ENCODE results near the gene RASL11A.
"Not testable (repeated sequence)": the region's sequence is repeated elsewhere in the genome, so short reads cannot be mapped to it uniquely, and the experiment has no call there.

RASL11A gene

DNA sequence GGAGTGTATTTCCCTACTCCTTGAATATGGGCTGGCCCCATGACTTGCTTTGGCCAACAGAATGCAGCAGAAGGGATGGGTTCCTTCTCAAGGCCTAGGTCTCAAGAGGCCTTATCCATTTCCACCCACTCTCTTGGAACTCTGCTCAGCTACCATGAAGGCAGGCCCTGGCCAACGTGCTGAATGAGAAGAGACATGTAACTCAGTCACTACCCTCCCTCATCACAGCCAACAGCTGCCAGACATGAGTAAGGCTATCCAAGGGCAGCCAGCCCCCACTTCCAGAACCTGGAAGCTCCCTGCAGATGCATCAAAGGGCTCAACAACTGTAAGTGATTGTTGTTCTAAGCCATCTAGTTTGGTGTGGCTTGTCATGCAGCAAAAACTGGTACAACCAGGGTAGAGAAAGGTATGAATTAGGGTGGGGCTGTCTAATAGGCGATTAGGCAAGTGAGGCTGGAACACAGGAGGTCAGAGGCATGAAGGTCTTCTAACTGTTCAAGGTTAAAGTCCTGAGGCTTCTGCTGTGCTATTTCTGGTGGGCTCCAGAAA lies 1.4 kb upstream of the RASL11A start:
- DNase-seq (ENCODE audit: low spot score): no peak

GRCh38 chr13:27271570-27272096 lies 1.0 kb downstream of the RASL11A start:
- no peak for DNase-seq (ENCODE audit: low spot score)

DNA sequence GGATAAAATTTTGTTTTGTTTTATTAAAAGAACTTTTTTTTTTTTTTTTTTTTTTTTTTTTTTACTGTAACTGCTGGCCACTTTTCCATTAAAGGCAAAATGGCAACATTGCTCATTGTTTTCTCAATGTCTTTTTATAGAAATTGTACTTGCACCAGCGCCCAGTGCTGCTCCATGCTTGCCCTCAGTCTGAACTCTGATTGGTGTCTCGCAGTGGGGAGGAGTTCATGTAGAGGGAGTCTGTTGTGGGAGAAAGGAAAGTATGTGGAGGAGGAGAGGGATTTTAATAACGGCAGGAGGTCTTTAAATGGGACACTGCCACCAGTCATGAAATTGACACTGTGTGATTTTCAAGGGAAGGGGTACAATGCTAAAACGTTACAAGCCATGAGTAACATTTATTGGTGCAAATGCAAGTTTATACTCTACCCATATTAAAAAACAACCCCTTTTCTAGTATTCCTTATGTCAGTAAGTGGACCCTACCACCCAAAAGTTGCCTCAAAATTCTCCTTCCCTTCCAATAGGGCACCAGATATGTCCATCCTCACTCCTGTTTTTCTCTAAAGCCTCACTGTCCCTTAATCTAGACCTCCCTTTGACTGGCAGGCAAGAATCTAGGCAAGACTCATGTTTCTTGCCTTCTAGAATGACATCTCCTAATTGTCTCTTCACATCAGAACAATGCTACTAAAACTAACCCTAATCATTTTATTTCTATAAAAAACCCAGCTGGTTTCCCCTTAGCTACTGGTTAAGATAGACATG lies 3.2 kb downstream of the RASL11A start:
- DNase-seq (ENCODE audit: low spot score): no peak

DNA sequence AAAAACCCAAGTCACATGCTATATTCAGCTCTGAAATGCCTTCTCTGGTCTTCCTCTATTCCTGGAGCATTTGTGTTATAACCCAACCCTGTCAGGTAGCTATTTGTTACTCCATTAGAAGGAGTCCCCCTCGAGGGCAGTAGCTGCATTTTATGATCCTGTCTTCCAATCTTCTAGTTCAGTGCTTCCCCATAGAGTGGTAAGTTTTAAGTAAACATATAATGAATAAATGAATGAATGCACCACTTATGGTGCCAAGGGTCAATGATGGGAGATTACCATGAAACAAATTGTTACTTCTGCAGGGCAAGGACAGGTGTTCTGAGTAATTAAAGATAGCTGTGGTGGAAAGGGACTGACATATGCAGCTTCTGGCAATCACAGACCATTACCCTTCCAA lies 4.0 kb downstream of the RASL11A start:
- no peak for DNase-seq (ENCODE audit: low spot score)

DNA sequence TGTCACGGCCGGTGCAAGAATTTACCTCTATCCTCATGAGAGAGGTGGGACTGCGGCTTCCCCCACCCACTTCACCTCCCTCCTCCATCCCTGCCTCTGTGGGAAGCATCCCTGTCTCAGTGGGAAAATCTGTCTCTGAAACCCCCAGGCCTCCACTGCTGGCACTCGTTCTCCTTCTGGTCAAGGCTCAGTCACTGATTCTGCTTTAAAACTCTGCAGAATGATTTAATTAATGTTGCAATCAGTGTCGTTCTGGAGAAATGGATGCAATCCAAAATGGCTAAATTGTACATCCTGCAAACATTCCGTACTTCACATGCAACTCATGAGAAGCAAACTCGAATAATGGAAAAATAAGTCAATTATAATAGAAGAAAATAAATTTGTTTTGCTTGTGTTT lies 5.6 kb downstream of the RASL11A start:
- DNase-seq (ENCODE audit: low spot score): no peak

DNA sequence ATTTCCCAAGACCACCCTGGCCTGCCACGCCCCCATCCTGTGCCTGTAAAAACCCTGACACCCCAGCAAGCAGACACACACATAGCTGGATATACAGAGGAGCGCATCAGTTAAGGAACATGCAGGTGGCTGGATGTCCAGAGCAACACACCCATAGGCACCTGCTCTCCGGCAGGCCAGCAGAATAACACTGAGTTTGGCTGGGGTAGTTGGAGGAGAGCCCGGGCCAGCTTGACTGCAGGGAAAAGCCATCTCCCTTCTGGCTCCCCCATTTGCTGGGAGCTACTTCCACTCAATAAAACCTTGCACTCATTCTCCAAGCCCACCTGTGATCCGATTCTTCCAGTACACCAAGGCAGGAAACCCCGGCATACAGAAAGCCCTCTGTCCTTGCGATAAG lies 8.9 kb downstream of the RASL11A start:
- DNase-seq (ENCODE audit: low spot score): no peak

DNA sequence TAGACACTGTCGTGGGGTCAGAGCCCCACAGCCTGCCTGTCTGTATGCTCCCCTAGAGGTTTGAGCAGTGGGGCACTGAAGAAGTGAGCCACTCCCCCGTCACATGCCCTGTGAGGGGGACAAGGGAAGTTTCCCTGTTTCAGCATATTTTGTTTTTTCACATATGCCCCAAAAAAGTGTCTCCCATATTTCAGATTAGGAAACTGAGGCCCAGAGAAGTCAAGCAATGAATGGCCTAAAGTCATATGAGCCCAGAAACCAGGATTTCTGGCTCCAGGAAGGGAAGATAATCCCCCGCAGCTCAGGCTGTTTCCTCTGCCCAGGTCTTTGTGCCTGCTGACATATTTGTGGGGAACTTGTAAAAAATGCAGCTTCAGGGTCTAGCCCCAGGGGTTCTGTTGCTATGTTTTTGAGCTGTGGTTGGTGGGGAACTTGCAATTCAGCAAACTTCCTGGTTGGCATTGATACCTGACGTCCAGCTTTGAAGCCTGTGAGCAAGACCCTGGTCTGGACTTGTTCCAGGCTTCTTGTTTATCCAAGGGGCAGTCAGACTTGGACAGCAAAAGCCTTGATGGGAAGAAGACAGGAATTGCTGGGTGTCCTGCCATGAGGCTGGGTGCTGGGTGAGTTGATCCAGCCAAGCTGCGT lies 9.5 kb downstream of the RASL11A start:
- no peak for DNase-seq (ENCODE audit: low spot score)

- no peak for DNase-seq (ENCODE audit: low spot score)
Observed at GRCh38 chr13:27280841-27281240, 10.2 kb downstream of the RASL11A start.

GRCh38 chr13:27281420-27281819 lies 10.8 kb downstream of the RASL11A start:
- no peak for DNase-seq (ENCODE audit: low spot score)

GRCh38 chr13:27283906-27284493 lies 13.4 kb downstream of the RASL11A start:
- peak; percentile 54 for DNase-seq (ENCODE audit: low spot score)

- DNase-seq (ENCODE audit: low spot score): no peak
Observed at GRCh38 chr13:27288392-27288791, 17.8 kb downstream of the RASL11A start.

DNA sequence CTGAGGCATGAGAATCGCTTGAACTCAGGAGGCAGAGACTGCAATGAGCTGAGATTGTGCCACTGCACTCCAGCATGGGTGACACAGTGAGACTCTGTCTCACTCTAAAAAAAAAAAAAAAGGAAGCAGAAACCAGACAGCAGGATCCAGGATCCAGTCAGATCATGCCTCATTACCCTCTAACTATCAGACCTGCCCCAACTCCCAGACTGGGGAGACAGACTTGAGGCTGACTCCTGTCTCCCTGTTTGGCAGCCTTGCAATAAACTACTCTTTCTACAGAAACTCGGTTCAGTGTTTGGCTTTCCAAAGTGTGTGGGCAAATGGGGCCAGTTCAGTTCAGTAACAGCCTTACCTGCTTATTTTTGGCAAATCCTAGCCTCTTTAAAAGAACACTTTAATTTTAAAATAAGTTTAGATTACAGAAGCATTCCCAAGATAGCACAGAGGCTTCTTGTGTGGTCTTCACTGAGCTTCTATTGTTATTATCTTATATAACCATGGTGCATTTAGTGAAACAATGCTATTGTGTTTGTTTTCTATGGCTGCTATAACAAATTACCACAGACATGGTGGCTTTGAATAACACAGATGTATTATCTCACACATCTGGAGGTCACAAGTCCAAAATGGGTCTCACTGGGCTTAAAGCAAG lies 18.5 kb downstream of the RASL11A start:
- DNase-seq (ENCODE audit: low spot score): peak; percentile 50

DNA sequence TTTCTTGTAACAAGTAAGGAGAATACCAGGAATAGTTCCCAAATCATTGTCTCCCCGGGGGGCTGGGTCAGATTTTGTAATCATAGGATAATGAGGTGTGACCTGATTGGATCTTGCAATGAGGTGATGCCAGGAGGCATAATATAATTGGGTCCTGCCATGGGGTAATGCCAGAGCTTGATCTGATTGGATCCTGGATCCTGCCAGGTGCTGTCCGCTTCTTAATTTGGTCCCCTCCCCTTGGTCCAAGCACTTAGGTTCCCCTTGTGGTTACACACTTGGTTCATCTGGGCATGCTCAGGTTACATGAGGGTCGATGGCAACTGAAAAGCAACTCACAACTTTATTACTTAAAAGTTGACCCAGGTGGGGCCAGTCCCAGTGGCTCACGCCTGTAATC lies 20.1 kb downstream of the RASL11A start:
- DNase-seq (ENCODE audit: low spot score): no peak

- DNase-seq (ENCODE audit: low spot score): not testable (repeated sequence)
Observed at GRCh38 chr13:27291967-27292366, 21.3 kb downstream of the RASL11A start.

DNA sequence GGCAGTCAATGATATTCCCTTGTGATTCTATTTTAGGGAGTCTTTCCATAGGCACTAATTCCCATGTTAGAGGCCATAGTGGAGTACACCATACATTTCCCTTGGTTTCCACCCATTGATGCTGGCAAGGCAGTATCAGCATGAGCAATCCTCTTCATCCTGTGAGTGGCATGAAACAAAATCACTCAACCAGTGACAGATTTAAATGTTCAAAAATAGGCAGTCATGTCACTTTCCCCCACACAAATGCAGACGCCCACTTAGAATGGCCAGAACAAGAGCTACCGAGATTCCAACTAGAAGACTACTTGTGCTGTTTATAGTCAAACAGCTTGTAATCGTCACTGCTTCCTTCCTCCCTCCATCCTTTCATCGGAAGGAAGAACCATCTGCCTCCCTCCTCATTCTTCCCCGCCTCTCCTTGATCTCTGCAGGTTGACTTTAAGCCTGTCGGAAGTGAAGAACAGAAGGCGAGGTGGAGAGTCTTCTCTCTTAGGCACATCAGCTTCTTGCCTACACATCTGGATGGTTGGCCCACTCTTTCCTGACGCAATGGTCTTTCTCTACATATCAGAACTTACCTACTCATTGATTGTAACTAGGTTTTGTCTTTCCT lies 22.6 kb downstream of the RASL11A start:
- peak; percentile 34 for DNase-seq (ENCODE audit: low spot score)

GRCh38 chr13:27293873-27294515 lies 23.4 kb downstream of the RASL11A start:
- DNase-seq (ENCODE audit: low spot score): no peak

DNA sequence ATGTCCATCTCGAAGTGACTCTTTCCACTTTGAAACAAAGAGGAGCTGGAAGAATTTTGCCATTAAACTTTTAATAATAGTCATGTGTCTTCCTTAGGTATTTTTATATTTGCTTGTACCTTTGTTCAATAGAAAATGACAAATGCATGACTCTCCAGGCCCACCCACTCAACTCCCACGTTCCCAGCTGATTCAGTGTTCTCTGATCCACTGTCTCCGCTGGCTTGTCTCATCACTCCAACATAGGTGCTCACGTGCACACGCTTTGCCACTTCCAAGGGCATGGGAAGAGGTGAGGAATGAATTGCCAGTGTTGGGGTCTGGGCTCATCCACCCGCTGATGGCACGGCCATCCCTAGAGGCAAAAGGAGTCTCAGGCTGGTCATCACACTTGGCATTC lies 24.5 kb downstream of the RASL11A start:
- no peak for DNase-seq (ENCODE audit: low spot score)

GRCh38 chr13:27295660-27296059 lies 25.0 kb downstream of the RASL11A start:
- no peak for DNase-seq (ENCODE audit: low spot score)

- no peak for DNase-seq (ENCODE audit: low spot score)
Observed at GRCh38 chr13:27296496-27296895, 25.9 kb downstream of the RASL11A start.

DNA sequence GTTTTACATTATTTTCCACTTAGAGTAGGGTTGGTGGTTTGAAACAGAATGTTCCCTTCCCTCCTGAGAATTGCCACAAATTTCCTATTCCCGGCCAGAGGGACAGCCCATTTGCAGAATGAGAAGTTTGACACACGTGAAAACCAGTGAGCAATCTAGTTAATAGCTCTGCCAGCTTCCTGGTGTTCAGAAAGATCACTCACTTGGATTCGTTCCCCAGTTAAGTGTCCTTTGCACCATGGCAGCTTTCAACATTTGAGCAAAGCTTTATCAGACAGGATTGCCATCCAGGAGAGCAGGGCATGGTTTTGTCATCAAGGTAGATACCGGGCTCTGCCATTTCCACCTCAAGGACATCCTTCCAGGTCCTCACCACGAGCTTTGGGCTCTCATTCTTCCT lies 28.2 kb downstream of the RASL11A start:
- DNase-seq (ENCODE audit: low spot score): no peak

GRCh38 chr13:27300406-27300805 lies 29.8 kb downstream of the RASL11A start:
- not testable (repeated sequence) for DNase-seq (ENCODE audit: low spot score)

Measured in Ammon's horn (tissue), 1 donor.